ENCODE data around the gene PHLDA2.
"Not testable (repeated sequence)": the region's sequence is repeated elsewhere in the genome, so short reads cannot be mapped to it uniquely, and the experiment has no call there.

Gene PHLDA2

DNA sequence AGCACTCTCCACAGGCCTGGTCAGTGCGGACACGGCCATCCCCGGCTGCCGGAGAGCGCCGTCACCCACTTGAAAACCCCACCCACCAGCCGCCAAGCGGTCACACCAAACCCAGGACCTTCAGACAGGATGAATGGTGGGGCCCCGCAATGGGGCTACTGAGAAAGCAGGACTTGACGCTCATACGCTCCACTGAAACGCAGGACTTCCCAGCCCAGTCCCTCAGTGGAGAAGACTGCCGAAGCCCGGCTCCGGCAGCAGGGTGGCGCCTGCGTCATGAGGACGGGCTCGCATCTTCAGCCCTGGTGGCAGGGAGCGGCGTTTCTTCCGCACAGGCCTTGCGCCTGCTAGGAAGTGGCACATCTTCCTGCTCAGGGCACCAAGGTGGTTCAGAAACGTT, 15.3 kb upstream of the PHLDA2 start:
- DNase-seq, result no peak

DNA sequence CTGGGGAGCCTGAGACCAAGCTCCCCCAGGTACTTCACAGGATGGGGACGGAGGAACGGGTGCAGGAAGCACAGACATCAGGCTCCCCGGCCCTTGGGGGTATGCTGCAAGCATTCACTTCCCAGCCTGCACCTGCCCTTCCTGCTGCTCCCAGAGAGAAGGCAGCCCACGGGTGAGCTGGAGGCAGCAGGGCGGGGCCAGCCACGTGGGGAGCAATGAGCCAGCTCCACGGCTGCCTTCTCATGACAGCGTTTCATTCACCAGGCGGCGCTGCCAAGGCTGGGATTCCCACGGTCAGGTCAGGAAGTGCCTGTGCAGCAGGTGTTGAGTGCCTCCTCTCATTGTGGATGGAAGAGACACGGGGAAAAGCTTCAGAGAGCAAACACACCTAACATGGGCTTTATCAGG, 14.5 kb upstream of the PHLDA2 start:
- no peak for DNase-seq

DNA sequence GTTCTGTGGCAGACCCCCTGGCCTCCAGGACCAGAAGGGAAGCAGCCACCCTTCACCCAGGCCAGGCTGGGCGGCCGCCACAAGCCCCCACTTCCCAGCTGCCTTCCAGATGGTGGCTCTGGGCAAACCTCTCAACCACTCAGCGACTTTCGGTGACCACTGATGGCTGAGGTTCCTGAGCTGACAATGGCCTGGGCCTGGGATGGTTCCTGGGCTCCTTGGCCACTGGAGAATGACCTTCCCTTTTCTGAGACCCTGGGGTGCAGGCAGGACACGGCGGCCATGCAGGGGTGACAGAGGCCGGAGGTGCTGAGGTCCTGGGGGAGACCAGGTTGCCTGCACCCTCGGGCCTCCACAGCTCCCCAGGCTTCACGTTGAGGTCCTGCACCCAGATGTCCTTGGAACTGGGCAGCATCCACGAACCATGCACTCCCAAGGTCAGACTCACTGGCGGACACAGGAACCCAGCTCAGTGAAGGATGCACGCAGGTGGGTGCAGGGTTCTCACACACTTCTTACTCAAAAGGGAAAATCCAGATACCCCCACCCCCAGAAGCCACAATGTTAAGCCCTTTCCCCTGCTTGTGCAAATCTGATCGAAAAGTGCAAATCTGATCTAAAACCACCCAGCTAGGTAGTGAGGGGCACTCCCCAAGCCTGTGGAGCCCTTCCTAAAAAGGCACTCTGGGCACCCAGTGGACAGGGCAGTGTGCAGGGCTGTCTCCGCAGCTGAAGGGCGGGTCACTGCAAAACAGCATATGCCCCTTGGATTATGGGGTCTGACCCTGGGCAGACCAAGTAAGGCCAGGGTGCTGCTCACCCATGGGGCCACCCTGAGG, 13.9 kb upstream of the PHLDA2 start:
- DNase-seq, result no peak

DNA sequence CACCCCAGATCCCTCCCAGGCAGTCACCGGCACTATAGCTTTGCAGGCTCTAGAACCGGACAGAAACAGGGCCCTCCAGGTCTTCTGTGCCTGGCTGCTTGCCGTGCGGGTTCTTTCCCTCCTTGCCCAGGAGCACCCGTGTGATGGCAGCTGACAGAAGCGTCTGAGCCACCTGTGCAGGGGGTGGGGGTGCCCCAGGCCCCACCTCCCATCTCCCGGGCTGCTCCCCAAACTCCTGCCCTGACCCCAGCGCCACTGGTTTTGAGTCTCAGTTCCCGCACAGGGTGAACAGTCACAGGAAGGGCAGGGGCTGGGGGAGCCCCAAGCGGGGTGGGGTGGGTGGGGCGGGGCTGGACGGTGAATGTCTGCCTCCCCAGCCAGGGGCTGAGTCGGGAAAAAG, 13.2 kb upstream of the PHLDA2 start:
- DNase-seq, result no peak

DNA sequence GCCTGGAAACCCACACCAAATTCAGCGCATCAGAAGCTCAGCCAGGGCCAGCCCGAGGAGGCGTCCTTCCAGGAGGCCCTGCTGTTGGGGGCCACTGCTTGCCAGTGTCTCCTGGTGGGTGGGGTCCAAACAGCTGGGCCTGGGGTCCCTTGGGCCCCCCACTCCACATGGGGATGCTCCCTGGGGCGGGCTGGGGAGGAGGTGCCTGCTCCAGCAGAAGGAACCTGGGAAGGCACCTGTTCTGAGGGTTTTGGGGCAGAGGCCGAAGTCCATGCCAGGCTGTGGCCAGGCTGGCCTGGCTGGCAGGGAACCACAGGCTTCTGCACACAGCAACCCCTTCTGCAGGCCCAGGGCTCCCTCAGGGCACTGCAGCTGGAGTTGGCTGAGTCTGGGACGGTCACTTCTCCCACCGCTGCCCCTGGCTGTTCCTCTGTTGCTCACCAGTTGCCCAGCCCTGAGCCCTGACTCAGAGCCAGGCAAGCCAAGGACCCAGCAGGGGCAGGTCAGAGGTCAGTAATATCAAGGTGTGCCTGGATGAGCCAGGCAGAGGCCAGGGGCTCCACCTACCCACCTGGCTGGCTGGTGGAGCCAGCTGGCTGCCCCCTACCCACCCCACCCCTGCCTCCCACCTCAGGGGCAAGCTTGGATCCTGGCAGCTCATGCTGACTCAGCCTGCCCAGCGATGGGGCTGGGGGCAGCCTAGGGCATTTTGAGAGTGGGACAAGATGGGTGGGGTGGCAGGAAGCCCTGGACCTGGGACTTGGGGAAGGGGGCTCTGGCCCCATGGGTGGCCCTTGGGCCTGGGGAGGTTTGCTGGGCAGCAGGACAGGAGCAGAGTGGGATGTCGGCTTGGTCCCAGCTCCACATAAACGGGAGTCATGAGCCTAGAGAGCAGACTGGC, 12.0 kb upstream of the PHLDA2 start:
- no peak for DNase-seq

DNA sequence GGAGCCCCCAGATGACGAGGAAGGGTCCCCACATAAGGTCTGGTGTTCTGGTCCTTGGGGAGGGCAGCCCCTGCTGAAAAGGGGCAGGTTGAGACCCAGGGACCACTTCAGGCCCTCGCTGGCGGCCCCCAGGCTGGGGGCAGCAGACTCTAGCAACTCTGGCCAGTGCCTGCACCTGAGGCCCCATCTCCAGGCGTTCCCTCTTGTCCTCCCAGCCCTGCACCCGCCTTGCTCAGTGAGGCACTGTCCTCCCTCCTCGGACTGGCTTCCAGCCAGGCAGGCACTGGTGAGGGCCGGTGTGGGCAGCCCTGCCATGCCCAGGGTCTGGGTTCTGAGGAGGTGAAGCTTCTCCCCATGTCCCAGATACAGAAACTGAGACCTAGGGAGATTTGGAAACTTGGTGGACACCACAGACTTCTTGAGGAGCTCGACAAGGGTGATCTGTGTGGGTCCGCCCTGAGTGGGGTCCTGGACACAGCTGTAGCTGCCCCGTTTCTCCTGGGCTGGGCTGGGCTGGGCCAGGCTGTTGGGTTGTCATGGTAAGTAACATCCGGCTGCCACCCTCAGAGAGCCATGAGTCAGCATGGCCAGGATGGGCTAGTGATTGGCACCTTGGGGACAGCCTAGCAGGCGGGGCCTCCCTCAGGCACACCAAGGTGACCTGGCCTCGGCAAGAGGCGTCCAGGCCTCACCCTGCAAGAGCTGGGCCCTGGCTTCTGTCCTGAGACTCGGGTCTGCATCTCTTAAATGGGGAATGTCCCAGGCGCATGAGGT, 11.1 kb upstream of the PHLDA2 start:
- no peak for DNase-seq

DNA sequence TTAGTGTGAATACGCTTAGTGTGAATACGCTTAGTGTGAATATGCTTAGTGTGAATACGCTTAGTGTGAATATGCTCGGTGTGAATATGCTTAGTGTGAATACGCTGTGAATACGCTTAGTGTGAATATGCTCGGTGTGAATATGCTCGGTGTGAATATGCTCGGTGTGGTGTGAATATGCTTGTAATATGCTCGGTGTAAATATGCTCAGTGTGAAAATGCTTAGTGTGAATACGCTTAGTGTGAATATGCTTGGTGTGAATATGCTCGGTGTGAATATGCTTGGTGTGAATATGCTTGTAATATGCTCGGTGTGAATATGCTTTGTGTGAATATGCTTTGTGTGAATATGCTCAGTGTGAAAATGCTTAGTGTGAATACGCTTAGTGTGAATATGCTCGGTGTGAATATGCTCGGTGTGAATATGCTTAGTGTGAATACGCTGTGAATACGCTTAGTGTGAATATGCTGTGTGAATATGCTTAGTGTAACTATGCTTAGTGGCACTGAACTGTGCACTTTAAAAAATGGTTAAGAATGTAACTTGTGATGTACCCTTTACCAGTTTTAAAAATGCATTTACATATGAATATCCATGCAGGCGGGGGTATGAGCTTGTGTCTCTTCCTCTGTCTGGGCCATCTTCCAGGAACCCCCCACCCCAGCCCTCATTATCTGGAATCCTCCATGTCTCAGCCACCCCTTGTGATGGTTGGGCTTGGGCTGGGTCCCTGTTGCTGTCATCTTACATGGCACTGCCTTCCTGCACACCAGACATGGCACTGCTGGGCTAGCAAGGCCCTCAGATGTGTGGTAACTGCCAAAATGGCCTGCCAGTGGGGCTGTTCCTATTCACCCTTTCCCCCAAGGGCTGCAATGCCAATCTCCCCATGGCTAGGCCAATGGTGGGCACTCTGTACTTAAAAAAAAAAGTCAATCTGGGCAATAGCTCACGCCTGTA, 9.5 kb upstream of the PHLDA2 start:
- not testable (repeated sequence) for DNase-seq

DNA sequence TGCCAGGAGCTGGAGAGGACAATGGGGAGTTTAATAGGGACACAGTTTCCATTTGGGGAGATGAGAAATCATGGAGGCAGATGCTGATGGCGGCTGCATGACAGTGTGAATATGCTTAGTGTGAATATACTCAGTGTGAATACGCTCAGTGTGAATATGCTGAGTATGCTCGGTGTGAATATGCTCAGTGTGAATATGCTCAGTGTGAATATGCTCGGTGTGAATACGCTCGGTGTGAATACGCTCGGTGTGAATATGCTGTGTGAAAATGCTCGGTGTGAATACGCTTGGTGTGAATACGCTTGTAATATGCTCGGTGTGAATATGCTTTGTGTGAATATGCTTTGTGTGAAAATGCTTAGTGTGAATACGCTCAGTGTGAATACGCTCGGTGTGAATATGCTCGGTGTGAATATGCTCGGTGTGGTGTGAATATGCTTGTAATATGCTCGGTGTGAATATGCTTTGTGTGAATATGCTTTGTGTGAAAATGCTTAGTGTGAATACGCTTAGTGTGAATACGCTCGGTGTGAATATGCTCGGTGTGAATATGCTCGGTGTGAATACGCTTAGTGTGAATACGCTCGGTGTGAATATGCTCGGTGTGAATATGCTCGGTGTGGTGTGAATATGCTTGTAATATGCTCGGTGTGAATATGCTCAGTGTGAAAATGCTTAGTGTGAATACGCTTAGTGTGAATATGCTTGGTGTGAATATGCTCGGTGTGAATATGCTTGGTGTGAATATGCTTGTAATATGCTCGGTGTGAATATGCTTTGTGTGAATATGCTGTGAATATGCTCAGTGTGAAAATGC, 8.6 kb upstream of the PHLDA2 start:
- DNase-seq, result not testable (repeated sequence)

DNA sequence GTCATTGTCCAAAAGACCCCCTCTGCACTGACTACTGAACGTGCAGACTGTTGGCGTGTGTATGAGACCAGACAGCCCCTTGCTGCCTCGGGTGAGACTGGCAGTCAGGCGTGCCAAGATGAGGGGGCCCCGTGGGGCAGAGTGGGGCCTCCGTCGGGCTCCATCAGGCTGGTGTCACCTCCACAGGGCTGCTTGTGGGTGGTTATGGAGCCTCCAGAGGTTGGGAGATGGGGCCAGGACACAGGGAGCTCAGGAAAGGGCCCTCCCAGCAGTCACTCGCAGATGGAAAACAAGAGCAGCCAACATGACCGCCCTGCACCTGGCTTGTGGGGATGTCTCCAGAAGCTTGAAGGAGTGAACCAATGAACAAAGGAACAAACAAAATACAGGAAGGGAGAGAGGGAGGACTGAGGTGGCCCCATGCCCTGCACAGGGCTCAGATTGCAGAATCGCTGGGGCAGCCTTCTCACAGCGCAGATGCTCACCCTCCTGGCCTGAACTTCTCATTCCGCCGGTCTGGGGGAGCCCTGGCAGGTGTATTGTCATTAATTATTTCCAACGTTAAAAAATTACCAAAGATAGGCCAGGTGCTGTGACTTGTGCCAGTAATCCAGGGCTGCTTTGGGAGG, 5.5 kb upstream of the PHLDA2 start:
- DNase-seq, result no peak

DNA sequence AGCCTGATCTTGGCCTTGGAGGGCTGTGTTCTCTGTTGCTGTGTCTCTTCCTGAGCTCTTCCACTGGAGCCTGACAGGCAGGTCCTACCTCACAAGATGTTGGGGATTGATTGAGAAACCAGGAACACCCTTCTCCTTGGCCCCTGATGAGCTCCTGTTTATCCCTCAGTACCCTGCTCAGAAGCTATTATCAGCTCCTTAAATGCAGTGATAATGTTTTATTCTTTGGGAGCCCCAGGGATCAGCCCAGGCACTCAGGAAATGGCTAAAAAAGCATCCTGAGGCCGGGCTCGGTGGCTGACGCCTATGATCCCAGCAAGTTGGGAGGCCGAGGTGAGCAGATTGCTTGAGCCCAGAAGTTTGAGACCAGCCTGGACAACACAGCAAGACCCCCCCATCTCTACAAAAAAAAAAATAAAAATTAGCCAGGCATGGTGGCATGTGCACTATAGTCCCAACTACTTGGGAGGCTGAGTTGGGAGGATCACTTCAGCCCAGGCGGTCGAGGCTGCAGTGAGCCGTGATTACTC, 4.9 kb upstream of the PHLDA2 start:
- DNase-seq, result no peak

DNA sequence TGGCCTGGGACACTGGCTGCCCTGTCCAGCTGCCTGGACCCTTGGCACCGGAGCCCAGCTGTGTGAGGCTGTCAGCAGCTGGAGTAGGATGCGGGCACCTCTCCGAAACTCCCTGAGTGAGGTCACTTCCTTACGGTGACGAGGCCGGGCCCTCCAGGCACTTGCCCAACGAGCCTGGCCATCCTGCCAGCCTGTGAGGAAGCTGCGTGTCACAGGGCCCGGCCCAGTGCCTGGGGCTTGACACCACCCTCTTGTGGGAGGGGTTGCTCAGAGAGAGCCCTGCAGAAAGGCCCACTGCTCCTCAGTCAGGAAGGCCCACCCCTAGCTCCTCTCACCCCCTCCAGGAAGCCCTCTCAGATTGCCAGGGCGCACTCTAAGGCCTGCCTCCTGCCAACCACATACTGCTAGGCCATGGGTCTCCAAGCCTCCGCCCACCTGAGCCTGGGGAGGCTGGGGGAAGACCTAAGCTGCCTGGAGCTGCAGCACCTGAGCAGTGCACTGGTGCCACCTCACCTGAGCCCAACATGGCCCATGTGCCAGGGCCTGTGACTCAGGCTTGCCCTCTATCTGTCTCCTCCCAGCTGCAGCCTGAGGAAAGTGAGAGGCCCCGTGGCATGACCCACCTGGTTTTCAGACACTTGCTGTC, 4.3 kb upstream of the PHLDA2 start:
- DNase-seq, result no peak

DNA sequence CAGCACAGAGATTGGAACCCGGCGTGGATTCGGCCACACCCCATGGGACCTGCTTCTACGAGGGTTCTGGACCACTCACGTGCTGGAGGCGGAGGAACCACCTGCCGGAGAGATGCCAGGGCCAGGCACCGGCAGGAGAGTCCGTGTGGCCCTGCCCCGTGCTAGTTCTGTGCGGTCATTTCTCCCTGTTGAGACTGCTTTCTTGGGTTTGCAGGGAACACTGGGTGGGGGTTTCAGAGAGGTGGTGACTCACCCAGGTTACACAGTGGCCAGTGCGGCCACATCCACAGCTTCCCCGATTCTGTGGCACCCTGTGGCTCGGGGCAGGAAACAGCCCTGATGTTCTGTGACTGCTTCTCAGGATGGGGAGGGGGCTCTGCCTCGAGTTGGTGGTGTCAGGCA, 3.6 kb upstream of the PHLDA2 start:
- DNase-seq, result no peak

DNA sequence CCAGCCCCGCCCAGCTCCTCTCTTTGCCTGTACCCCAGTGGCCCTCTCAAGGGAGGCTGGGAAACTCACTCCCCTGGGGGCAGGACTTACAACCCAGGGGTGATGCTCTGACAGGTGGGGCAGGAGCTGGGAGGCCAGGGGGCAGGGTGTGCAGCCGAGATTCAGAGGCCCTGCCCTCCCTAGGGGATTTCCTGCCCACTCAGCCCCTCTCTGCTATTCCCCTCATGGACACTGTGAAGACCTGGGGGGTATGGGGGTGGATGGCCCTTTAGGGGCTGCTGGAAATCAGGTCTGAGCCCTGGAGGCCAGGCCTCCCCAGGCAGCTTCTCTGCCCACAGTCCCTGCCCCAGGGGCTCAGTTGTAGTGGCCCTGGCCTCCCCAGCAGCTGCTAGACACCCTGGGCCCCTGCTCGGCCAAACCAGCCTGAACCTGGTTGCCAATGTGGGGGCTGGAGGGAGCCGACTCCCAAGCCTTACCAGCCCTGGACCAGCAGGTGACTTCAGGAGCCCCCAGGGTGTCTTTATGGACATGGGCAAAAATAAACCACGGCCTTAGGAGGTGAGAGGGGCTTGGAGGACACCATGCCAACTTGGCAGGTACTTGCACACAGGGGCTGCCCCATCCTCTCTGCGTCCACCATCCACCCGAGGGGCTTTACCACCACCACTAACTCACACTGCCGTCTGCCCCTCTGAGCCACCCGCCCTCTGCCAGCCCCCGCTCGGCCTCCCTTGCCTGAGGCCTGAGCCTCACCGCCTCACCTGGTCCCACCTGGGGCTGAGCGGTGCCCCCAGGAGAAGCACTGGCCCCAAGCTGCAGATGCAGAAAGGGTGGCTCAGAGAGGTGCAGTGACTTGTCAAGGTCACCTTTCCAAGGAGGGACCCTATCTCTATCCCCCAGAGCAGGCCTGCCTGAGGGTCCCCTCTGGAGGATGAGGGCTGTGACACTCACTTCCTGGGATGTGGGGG, 2.8 kb upstream of the PHLDA2 start:
- no peak for DNase-seq

DNA sequence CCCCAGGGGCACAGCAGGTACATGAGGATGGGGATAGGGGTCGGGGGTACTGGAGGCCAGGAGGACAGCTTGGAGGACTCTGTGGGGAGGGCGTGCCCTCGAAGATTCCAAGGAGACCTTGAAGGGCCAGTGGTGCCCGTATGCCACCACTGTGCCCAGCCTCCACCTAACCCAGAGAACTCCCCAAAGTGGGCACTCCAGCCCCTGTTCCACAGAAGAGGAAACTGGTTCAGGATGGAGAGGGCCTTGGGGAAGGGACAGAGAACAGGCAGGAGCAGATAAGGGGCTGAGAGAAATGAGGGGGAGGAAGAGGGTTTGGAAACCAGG, 2.2 kb upstream of the PHLDA2 start:
- no peak for DNase-seq

DNA sequence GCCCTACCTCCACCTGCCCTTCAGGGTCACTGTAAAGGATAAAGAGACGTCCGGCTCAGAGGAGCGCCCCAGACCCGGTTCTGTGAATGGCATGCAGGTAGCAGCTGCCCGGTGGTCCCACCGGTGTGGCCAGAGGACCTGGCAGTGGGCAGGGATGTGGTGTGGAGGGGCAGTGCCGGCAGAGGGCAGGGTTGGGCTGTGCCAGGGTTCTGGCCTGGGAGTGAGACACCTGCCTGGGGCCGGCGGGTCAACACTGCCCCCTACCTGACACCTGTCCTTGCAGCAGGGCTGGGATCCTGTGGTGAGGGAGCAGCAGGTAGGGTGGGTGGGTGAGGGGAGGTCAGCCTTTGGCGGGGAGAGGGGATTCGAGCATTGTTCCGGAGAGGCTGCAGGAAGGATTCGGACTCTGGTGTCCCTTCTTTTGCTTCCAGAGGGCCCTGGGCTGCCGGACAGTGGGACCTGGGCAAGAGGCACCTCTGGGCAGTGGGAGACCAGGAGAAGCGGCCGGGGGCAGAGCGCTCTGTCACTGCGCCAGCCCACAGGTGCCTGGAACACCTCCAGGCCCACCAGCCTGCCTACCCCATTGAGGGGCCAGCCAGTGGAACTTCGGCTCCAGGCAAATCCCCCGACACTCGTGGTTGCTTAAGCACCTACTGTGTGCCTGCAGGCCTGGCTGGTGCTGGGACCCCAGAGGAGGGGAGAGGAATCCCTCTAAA, 1.6 kb upstream of the PHLDA2 start:
- DNase-seq, result peak in 1 of 2 experiments; percentile 27

DNA sequence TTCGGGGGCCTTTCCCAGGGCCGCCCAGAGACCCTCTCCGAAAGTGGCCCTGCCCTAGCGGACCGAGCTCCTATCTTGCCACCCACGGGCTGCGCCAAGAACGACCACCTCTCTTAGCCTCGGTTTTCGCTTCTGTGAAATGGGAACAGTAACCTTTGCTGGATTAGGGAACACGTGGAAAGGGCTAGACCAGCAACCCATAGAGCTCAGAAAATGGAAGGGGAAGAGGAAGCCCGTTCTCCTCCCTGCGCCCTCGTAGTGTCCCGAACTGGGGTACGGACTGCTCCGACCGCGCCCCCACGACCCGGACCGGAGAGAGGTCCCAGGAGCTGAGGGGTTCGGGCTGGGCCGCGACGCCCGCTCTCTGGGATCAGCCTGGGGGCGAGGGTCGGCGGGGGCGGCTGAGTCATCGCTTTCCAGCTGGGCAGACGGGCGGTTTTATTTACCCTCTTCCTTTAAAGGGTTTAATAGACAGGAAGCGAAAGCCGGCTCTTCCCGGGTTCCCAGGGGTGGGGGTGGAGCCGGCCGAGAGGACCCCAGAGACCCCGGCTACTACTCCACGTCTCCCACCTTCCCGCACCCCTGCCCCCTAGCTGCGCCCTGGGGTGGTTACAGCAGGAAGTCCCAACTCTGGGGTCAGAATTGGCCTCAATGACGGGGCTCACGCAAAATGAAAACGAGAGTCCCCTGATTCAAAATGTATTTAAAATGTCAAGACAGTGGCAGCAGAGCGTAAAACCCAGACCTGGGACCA, 907 bp upstream of the PHLDA2 start:
- peak in 1 of 2 experiments; percentile 35 for DNase-seq

DNA sequence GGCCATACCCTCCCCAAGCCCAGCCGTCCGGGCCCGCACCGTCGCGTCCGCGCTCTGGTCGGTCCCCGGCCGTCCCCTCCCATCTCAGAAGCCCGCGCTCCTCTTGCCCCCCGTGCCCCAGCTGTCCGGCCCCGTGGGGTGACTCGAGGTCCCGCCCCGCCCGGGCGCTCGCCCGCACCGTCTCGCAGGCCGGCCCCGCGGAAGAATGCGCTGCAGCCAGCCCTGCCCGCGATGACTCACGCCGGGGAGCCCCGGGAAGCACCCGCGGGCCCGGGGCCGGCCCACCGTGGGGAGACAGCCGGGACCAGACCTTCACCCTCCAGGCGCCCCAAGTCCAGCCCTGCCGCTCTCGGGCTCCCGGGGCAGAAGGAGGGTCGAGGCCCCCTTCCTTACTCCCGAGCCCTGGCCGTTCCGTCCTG, 320 bp upstream of the PHLDA2 start:
- peak in 1 of 2 experiments; percentile 31 for DNase-seq

Measured in activated CD4-positive, alpha-beta T cell treated with anti-CD3 and anti-CD28 coated beads, Interleukin-2, amount 50 U/mL, for 4 hours (primary cell).